ENCODE measurements around the gene SLC48A1.

SLC48A1 gene

GRCh38 chr12:47737936-47738594 is 35.0 kb upstream of the SLC48A1 start:
- Histone ChIP-seq H3K79me2 (ENCODE audit: low read length) (no peaks in the 10 kb centered on the region), H3K27me3 (ENCODE audit: low read depth, low read length) (peaks cover 5% of the 10 kb centered on the region), H3K4me1 (ENCODE audit: low read length) (peaks cover 23% of the 10 kb centered on the region), H2AFZ (ENCODE audit: low read depth, low read length) (no peak overlapping the region), H3K36me3 (replicated peaks; ENCODE audit: low read depth, low read length) (no peaks in the 10 kb centered on the region), H3K9me3 (ENCODE audit: insufficient read depth, low read length) (no peaks in the 10 kb centered on the region), H3K4me3 (ENCODE audit: low read length) (no peak overlapping the region), H3K27ac (ENCODE audit: low read length) (no peak overlapping the region), H3K9ac (ENCODE audit: low read length) (no peak overlapping the region), H3K4me2 (ENCODE audit: low read length) (no peak overlapping the region), H4K20me1 (ENCODE audit: insufficient read depth, low read length) (no peaks in the 10 kb centered on the region)
- no peak for TF ChIP-seq EZH2phosphoT487 (IDR thresholded peaks at IDR 0.05; ENCODE audit: low read depth)
- no peak for TF ChIP-seq CTCF (IDR thresholded peaks at IDR 0.05; ENCODE audit: low read depth, low read length)

DNA sequence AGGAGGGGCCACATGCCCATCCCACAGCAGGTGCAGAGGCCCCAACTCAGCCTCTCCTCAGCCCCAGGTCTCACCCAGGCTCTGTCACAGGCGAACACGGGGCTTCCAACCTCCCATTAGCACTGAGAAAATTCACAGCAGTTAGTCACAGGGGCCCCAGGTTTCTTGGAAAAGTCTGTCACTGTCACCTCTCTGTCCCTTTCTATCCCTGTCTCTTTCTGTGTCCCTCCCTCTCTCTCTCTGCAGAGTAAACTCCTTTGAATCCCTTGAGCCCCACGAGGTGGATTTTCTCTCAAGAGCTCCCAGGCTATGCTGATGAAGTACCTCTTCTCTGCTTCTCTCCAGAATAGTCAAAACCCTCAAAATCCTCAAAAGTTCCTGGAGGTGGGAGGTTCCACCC is 33.7 kb upstream of the SLC48A1 start:
- TF ChIP-seq EZH2phosphoT487 (IDR thresholded peaks at IDR 0.05; ENCODE audit: low read depth) (no peak), CTCF (IDR thresholded peaks at IDR 0.05; ENCODE audit: low read depth, low read length) (no peak)
- H3K27me3 ChIP-seq (ENCODE audit: low read depth, low read length): peaks cover 16% of the 10 kb centered on the region
- H3K4me3 ChIP-seq (ENCODE audit: low read length): 0 out of 2 replicates have a peak overlapping the region, but pooled peaks have one; percentile 69
- peak overlapping the region; percentile 80 for H3K4me2 ChIP-seq (ENCODE audit: low read length)
- H3K4me1 ChIP-seq (ENCODE audit: low read length): peaks cover 23% of the 10 kb centered on the region
- H2AFZ ChIP-seq (ENCODE audit: low read depth, low read length): no peak overlapping the region
- no peak overlapping the region for H3K27ac ChIP-seq (ENCODE audit: low read length)
- H3K9ac ChIP-seq (ENCODE audit: low read length): no peak overlapping the region
- no peaks in the 10 kb centered on the region for H3K9me3 ChIP-seq (ENCODE audit: insufficient read depth, low read length)
- H3K79me2 ChIP-seq (ENCODE audit: low read length): no peaks in the 10 kb centered on the region
- no peaks in the 10 kb centered on the region for H3K36me3 ChIP-seq (replicated peaks; ENCODE audit: low read depth, low read length)
- H4K20me1 ChIP-seq (ENCODE audit: insufficient read depth, low read length): no peaks in the 10 kb centered on the region

DNA sequence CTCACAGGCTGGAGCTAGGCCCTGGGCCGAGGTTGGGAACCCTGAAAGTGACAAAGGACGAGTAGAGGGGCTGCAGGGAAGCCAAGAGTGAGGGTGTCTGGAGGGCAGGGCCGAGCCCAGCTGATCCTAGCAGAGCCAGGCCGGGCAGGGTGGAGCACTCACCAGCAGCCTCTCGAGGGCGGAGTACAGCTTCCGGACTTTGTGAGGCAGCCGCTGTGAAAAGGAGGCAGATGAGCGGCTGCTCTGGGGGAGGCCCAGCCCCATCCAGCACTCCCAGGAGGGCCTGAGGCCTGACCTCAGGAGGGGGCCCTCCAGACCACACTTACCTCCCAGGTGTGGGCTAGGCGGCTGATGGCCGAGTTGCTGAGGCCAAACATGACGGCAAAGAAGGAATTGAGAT is 33.1 kb upstream of the SLC48A1 start:
- Histone ChIP-seq H3K9me3 (ENCODE audit: insufficient read depth, low read length) (no peaks in the 10 kb centered on the region), H3K4me3 (ENCODE audit: low read length) (peak overlapping the region; percentile 69), H3K27me3 (ENCODE audit: low read depth, low read length) (peaks cover 23% of the 10 kb centered on the region), H2AFZ (ENCODE audit: low read depth, low read length) (peak overlapping the region; percentile 61; the same call in 1 of the 2 replicates), H3K4me2 (ENCODE audit: low read length) (peak overlapping the region; percentile 80), H3K27ac (ENCODE audit: low read length) (0 out of 2 replicates have a peak overlapping the region, but pooled peaks have one; percentile 5), H3K4me1 (ENCODE audit: low read length) (peaks cover 23% of the 10 kb centered on the region), H3K79me2 (ENCODE audit: low read length) (no peaks in the 10 kb centered on the region), H3K9ac (ENCODE audit: low read length) (peak overlapping the region; percentile 64), H3K36me3 (replicated peaks; ENCODE audit: low read depth, low read length) (no peaks in the 10 kb centered on the region), H4K20me1 (ENCODE audit: insufficient read depth, low read length) (no peaks in the 10 kb centered on the region)
- TF ChIP-seq CTCF (IDR thresholded peaks at IDR 0.05; ENCODE audit: low read depth, low read length) (no peak), EZH2phosphoT487 (IDR thresholded peaks at IDR 0.05; ENCODE audit: low read depth) (no peak)

GRCh38 chr12:47740606-47741339 is 32.3 kb upstream of the SLC48A1 start:
- Histone ChIP-seq H3K4me2 (ENCODE audit: low read length) (peak overlapping the region; percentile 80), H3K27ac (ENCODE audit: low read length) (0 out of 2 replicates have a peak overlapping the region, but pooled peaks have one; percentile 5), H3K9me3 (ENCODE audit: insufficient read depth, low read length) (no peaks in the 10 kb centered on the region), H3K27me3 (ENCODE audit: low read depth, low read length) (peaks cover 28% of the 10 kb centered on the region), H3K79me2 (ENCODE audit: low read length) (no peaks in the 10 kb centered on the region), H3K4me3 (ENCODE audit: low read length) (peak overlapping the region; percentile 69), H3K36me3 (replicated peaks; ENCODE audit: low read depth, low read length) (no peaks in the 10 kb centered on the region), H3K4me1 (ENCODE audit: low read length) (peaks cover 23% of the 10 kb centered on the region), H4K20me1 (ENCODE audit: insufficient read depth, low read length) (no peaks in the 10 kb centered on the region), H2AFZ (ENCODE audit: low read depth, low read length) (no peak overlapping the region; the same call in 1 of the 2 replicates), H3K9ac (ENCODE audit: low read length) (peak overlapping the region; percentile 64)
- no peak for TF ChIP-seq CTCF (IDR thresholded peaks at IDR 0.05; ENCODE audit: low read depth, low read length)
- no peak for TF ChIP-seq EZH2phosphoT487 (IDR thresholded peaks at IDR 0.05; ENCODE audit: low read depth)
